Stimulated activated CD8-positive, alpha-beta memory T cell treated with anti-CD3 and anti-CD28 coated beads, Interleukin-7, amount 100 ng/mL, for 24 hours (primary cell): Measurements from ENCODE around the gene MED4.

Experiments used
- DNase-seq: peaks from one replicate; pipeline ENCODE4 v3.0.0-alpha.2; 2020; ENCODE audit warnings: low read depth

MED4 gene

DNA sequence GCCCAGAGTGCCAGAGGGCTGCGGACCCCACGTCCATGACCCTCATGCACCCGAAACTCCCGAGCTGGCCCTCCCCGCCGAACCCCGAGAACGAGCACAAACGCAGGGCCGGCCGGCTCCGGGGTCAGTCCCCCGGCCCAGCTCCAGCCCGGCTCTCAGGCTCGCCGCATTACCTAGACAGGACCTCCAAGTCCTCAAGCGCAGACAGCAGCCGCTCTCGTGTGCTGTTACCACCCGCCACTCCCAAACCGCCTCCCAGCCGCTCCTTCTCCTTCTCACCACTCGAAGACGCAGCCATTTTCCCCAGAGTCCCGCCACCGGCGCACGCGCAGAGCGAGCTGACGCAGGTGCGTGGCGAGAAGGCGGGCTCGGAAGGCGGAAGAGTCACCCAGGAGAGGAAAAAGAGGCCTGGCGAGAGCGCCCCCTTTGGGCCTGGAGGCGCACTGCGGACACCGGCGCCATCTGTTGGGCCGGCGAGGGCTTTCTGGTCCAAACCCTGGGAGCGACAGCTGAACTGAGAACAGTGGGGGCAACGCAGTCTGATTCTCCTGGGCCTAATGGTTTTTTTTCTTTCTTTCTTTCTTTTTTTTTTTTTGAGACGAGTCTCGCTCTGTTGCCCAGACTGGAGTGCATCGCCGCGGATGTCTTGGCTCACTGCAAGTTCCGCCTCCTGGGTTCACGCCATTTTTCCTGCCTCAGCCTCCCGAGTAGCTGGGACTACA lies at the start of gene MED4:
Gene MED4 (minus strand): TSS at position 324 of the 722 bp plus-strand sequence. CDS start 26 bp downstream, at position 298.
- peak; percentile 96 for DNase-seq

DNA sequence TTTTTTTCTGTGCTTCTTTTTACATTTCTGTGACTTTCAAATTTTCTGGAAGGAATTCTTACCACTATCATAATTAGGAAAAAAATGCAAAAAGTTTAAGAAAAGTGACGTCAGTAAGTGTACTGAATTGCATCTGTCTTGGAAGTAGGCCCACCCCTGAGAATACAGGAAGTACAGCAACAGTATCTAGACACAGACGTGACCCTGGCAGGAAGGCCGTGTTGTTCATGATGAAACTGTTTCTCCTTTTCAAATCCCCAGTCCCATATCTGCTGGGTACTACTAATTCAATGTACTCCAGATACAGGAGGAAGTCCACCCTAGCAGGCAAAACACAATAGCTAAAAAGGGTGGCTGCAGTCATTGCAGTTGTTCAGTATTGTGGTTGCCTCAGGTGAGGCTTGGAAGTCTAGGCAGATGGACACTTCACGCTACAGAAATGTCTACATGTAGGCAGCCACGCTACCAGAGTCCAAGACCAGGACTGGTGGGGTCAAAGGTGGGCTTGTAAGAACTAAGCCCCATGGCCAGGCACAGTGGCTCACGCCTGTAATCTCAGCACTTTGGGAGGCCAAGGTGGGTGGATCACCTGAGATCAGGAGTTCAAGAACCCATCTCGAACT lies 49.6 kb upstream of the MED4 start:
- DNase-seq = no peak

DNA sequence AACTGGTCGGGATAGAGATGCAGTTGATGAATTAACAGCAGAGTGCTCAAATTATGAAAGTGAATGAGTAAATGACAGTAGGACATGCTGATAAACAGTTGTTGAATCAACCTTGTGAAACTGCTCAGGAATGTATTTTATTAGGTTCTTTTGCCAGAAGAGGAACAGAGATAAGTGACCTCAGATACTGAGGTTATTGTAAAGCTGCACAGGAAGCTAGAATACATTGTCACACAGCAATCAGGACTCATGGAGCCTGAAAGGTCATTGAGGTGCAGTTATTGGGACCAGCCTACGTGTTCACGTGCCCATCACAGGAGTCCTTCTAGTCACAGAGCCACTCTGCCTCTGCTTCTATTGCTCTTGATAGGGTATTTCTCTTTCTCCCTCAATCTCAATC lies 47.5 kb upstream of the MED4 start:
- DNase-seq = no peak

GRCh38 chr13:48138270-48138669 lies 43.4 kb upstream of the MED4 start:
- no peak for DNase-seq

DNA sequence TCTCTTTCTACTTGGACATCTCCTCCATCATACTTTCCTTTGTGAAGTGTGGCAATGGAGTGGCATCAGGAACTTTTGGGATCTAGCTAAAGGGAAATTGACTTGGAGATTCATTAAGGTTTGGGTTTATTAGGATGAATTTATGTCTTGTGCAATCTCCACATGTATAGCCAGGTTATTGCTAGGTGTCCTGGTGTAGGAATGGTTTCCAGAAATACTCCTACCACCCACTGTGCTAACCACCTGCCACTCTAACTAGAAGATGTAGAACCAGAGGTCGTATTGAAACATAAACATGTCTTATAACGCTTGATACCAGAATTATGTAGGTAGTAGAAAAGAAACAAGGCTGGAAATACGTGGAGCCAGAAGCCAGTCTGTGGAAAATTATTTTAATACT lies 38.1 kb upstream of the MED4 start:
- DNase-seq = no peak

DNA sequence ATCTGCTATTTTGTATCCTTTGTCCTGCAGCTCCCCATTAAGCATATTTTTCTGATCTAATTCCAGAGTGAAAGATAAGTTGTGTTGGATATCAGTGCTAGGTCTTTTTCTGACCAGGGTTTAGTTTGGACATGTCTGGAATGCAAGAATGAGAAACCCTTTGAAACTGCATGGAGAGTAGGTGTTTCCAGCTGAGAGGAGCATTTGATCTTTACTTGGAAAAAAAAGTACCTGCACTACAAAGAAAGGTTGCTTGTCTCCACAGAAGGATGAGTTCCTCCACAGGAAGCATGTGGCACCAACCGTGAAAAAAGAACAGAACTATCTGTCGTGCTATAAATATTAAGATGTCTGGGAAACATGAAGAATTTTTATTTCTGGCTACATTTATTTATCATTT lies 36.6 kb upstream of the MED4 start:
- no peak for DNase-seq

DNA sequence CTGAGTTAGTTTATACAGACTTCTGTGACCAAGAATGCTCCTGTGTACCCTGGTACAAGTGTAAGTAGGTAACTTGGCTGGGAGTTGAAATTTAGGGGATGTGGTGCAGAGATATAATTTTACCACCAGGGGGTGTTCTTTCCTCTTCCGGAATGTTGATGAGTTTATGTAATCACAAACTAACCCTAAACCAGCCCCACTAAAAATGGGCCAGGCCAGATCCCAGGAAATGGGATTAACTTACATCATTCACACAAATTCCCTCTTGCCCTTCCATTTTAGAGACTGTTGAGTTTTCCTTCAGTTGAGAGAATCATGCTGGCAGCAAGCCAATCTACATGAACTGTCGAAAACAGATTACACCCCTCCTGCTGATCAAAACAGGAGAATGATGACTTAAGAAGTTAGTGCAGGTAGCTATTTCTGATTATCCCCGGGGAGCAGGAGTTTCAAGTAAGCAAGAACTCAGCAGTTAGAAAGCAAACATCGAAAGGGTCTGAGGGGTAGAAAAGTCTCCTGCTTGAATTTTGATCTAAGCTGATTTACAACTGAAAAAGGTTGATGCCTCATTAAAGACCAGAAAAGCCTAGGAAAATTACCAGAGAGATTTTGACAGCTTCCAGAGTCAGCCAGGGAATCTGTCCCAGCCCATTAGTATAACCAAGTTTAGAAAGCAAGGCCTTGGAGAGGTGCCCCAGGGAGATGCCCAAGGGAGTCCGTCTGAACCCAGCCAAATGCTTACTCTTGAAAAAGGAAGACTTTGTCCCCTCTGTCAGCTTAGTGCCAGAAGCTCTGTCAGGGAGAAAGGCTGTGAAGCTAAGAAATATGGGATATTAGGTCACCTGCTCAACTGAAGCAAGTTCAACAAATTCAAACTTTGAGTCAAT lies 32.3 kb upstream of the MED4 start:
- DNase-seq = no peak

- no peak for DNase-seq
Observed at GRCh38 chr13:48125794-48126228, 30.9 kb upstream of the MED4 start.

DNA sequence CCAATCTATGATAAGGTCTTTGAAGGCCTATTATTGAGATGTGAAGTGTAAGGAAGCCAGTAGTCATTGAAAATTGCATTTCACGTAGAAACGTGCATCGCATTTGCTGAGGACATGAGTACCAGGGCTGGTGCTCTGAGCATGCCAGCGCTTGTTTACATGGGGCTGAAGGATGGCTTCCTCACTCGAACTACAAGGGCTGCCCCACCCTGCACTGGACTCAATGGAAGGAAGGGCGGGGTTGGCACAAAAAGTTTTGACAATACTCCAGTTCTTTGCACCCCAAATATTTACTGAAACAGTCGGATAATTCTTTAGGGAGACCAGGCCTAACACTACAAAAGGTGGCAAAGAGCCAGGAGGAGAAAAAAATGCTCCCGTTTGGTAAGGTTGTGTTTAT lies 28.9 kb upstream of the MED4 start:
- DNase-seq = no peak

DNA sequence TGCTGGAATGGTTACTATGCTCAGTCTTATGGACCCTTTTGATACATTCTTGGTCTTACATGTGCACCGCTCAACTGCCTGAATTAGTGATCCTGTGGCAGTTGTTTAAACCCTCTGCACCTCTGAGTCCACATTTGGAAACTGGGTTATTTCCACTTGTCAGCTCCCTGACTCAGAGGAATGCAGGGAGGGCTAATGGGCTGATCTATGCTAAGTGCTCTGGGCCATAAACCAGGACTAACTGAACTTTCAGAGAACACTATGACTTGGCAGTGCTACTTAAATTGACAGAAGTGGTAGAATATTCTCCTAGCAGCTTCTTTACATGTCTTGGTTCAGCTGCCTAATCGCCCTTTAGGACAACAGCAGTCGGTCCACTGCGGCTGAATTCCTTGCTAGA lies 26.8 kb upstream of the MED4 start:
- DNase-seq = no peak

GRCh38 chr13:48120241-48120640 lies 25.3 kb upstream of the MED4 start:
- DNase-seq = no peak

DNA sequence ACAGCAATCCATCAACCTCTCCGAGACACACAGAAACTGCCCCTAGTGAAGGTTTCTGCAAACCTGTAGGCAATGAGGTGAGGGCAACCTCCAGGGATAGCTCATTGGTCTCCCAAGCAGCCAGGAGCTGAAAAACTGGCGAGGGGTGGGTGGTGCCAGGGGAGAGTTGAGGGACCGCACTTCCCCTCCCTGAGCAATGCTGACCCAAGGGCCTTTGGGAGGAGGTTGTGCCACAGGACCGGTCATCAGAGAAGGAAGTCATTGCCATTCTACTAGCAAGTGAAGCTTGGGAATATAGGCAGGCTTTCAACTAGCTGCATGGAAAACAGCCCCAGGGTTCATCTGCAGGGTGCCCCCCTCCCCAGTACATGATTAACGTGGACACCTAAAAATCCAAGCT lies 23.1 kb upstream of the MED4 start:
- no peak for DNase-seq

- DNase-seq = no peak
Observed at GRCh38 chr13:48116808-48117207, 21.9 kb upstream of the MED4 start.

- DNase-seq = no peak
Observed at GRCh38 chr13:48113756-48114130, 18.8 kb upstream of the MED4 start.

DNA sequence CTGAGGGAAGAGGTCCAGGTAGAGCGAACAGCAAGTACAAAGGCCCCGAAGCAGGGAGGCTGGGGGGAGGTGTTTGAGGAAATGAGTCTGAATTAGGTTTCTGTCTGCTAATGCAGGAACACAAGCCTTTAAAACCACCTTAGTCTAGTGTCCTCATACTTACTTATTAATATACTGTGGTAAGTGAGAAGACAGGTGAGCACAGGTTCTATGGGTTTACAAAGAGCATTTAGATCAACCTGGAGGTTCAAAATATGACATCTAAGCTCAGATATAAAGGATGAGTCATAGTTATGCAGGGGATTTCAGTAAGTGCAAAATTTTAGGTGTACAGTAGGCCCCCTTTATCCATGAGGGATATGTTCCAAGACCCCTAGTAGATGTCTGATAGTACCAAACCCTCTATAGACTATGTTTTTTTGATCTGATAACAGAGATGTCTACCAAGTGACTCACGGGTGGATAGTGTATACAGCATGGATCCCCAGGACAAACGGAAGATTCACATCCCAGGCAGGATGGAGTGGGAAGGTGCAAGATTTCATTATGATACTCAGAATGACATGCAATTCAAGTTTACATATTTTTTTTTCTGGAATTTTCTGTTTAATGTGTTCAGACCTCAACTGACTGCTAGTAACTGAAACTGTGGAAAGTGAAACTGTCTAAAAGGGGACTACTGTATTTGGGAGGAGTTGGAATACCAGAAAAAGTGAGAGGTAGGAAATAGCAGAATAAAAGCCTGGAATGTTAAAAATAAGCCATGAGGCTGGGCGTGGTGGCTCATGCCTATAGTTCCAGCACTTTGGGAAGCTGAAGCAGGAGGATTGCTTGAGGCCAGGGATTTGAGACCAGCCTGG lies 18.2 kb upstream of the MED4 start:
- no peak for DNase-seq

DNA sequence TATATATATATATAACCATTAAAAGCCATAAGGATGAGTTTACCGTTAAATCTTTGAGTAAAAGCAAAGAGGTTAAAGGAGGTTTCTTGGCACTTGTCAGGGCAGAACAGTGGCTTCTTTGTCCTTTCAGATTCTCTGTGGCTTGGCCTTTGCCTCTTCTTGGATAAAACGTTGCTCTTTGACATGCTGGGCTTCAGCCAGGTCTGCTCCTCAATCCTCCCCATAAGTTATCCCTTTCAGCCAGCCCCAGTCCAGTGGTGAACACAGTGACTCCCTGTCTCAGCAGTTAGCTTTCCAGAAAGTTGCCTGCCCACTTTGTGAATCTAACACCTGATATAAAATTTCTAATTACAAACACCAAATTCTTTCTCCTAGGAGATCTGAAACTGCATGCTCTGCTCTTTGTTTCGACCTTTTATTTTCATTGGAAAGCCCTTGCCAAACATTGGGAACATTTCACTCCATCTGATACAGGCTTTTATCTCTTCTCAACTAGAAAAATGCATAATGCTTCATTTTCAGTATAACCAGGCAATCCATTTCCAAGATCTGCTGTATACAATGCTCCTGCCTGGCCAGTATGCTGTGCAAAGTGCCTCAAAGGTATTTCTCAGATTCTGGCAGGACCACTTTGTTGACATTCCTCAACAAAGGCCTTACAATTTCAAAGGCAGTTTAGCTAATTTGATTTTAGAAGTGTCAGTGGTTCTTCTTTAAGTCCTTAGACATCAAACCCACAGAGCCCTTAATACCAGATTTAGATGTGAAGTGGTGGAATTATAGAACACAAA lies 16.2 kb upstream of the MED4 start:
- DNase-seq = no peak

- no peak for DNase-seq
Observed at GRCh38 chr13:48110132-48110868, 15.4 kb upstream of the MED4 start.

DNA sequence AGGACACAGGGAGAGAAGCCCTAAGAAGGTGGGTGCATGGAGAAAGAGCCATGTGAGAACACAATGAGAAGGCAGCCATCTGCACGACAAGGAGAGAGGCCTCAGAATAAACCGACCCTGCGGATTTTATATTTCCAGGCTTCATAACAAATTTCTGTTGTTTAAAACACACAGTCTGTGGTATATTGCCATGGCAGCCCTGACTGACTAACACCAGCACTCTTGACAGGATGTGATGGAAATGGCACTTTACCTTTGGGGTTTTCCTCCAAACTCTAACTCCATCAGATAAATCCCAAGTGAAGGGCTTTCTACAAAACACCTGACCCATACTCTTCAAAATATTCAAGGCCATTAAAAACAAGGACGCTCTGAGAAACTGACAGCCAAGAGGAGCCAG lies 13.2 kb upstream of the MED4 start:
- DNase-seq = no peak

- no peak for DNase-seq
Observed at GRCh38 chr13:48097793-48098192, 2.9 kb upstream of the MED4 start.

GRCh38 chr13:48096670-48097069 lies 1.8 kb upstream of the MED4 start:
- DNase-seq = no peak

DNA sequence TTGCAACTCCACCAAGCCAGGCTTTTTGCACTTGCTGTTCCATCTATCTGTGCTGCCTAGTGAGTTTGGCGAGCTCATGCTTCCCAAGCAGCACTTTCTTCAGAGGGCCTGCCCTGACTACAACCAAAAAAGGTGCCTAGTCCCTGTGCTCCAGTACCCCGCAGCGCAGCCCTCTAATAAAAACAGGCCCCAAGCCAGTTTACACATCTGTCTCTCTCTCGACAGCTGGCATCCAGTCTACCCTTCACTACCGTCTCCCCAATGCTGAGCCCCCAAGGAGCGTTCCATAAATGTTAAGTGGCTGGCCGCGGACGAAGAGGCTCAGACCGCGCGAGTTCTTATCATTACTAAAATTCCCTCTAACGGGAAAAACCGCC lies 512 bp downstream of the MED4 start:
- DNase-seq = no peak
